NCI-H128 (cell line): ENCODE data around the gene BSCL2.
"Not testable (repeated sequence)": the region's sequence is repeated elsewhere in the genome, so short reads cannot be mapped to it uniquely, and the experiment has no call there.

Experiments used
- DNase-seq: peaks from one replicate; lab custom pipeline; 2025; ENCODE audit not compliant: unreplicated experiment; lab: John Stamatoyannopoulos, UW

BSCL2 gene

GRCh38 chr11:62664405-62665074 lies 42.7 kb downstream of the BSCL2 start:
- peak; percentile 40 for DNase-seq

- DNase-seq, result no peak
These were observed 50.3 kb downstream of the BSCL2 start for GRCh38 chr11:62656796-62657429.

DNA sequence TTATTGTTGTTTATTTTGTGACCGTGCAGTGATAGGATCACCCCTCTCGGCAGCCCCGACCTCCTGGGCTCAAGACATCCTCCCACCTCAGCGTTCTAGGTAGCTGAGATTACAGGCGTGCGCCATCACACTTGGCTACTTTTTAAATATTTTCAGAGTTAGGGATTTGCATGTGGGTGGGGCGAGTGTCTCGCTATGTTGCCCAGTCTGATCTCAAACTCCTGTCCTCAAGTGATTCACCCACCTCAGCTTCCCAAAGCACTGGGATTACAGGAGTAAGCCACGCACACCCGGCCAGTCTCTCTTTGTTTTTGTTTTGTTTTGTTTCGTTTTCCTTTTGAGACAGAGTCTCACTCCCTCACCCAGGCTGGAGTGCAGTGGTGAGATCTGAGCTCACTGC lies 52.9 kb downstream of the BSCL2 start:
- DNase-seq, result no peak

DNA sequence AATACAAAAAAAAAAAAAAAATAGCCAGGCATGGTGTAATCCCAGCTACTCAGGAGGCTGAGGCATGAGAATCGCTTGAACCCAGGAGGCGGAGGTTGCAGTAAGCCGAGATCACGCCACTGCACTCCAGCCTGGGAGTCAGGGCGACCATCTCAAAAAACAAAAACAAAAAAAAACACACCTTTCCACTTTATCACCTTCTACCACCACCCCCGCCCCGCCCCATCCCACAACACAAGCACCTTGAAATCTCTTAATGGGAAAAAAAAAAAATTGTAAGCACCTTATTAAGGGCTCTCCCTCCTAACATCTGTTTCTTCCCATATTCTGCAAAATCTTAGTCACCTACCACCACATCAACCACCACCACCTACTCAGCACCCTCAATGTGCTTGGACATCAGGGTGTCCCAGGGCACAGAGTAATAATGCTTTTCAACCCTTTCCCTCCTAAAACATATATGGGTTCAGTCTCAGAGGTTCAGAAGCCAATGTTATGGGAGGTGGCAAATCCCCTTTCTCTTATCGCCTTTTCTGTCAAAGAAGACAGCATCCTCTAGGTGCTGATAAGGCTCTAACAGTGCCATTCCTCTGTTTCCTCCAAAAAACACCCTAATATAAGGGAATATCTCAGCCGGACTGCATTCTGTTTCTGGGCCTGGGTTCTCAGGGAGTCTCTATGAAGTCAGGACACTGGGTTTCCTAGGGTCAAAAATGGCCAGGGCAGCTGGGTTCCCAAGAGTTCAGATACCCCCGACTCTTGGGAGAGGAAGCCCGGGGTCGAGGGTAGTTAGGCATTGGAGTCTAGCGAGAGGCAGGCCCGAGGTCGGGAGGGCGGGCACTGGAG lies 54.8 kb downstream of the BSCL2 start:
- no peak for DNase-seq

GRCh38 chr11:62650283-62650682 lies 56.9 kb downstream of the BSCL2 start:
- not testable (repeated sequence) for DNase-seq

- no peak for DNase-seq
These were observed 57.7 kb downstream of the BSCL2 start for GRCh38 chr11:62649486-62649885.

GRCh38 chr11:62648967-62649364 lies 58.3 kb downstream of the BSCL2 start:
- DNase-seq, result no peak

DNA sequence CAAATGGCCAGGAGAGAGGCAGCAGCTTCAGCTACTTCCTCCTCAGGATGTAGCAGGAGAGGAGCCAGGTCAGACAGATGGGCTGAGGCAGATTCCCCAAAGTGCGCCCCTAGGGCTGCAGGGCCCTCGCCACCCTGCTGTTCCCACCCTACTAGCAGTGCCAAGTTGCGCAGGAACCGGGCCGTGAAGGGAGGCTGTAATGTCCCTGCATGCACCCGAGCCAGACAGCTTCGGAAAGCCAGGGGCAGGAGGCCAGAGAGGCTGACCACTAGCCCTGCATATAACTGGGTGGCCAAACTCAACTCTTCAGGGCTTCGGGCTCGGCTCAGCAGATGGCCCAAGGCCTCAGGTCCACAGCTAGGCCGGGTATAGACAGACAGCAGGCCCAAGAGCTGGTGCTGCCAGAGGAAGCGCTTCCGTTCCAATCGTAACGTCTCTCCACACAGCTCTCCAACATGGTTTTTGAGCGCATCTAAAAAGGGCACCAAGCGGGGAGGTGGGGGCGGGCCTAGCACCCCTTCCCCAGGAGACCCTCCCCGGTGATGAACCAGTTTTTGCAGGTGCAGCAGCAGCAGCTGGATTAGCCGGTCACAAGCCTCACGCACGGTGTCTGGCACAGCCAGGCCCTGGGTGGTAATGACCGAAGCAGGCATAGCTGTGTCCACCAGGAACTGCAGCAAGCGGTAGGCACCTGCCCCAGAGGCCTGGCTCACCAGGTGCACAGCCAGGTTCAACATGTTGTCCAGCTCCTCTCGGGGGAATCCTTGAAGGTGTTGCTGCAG lies 58.8 kb downstream of the BSCL2 start:
- no peak for DNase-seq

DNA sequence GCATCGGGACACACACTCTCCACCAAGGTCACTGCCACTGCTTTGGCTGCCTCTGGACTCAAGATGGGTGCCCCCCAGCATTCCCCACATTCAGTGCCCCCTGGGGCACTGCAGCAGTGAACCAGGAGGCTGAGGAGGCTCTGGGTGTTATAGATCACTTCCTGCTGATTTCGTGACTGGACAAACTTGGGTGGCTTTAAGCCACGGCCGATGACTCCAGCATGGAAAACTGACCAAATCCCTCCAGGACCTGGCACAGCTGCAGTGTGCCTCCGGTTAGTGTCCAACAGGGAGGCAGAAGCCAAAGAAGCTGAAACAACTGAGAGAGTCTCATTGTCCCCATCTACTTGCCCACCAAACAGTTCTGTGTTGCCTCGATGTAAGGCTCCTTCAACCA lies 59.6 kb downstream of the BSCL2 start:
- no peak for DNase-seq

DNA sequence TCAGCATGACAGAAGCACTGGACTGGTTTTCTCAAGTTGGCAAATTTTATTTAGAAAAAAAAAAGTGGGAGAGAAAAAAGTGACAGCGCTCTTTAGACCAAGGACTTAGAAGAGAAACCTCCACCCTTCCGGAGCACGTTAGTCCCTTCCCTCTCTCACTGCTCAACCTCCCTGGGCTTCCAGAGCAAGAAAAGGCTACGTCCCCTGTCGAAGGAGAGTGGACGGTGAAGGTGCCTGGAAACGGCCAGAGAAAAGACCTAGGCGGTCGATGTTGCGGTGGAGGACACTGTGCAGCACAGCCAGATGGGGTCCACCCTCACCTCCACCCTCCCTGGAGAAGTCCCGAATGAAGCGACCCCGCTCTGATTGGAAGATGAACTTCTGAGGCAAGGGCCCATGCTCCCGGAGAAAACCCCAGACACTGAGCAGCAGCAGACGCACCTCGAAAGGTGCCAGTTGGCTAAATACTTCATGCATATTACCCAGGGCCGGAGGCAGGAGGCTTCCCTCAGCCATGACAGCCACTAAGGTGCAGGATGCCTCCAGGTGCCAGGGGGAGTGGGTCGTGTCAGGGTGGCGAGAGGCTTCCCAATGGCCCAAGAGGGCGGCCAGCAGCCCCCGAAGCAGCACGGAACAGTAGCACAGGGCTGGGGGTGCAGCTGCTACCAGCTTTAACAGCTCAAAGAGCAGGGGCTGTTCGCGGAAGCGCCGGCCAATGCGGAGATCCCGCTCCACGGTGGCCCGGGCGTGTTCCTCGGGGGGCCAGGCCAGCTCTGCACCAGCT lies 60.2 kb downstream of the BSCL2 start:
- DNase-seq, result no peak

DNA sequence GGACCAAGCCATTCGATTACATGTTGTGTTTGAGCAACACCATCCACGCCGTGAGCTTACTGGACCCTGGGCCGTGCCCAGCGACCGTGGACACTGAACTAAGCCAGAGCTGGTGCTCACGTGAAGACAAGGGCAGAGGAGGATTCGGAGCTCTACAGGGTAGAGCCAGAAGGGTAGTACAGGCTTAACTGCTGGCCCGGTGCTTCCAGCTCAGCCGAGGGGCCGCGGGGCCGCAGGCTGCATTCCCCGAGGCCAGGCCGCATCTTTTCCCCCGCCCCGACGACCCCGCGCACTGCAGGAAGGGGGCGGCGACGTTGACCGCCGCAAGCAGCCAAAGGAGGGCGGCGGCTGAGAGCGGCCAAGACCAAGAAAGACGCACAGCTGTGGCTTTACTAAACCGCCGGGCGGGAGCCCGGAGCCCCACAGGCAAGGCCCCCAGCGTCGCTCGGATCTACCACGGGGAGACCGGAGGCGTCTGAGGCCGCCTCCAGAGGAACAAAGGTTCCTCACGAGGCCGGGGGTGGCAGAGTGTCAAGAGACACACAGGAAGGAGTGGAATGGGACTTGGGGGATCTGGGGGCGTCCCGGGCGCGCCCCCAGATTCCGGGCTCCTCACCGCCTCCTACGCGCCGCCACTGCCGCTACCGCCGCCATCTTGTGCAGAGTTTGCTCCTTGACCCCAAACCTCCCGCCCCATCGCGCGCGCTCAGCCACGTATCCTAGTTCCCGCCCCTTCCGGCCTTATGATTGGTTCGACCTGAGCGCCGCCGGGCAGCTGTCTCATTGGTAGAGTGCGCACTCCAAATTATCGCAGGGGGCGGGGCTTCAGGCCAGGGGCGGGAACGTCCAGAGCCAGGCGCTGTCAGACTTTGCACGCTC lies 61.0 kb downstream of the BSCL2 start, which contains the start of gene GANAB:
Gene GANAB (minus strand): TSS at position 668 of the 879 bp plus-strand sequence. CDS start 14 bp downstream, at position 654.
- peak; percentile 98 for DNase-seq

DNA sequence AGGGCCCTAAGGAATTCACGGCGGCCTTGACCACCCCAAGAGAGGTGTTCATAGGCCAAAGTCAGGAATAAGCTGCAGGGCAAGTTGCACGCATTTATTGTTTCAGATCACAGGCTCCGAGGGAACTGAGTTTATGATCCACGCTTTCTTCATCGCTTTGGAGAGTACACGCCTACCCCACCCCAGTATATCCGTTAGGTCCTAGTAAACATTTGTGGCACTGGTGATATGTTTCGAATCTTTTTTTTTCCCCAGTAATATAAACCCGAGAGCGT lies 61.6 kb downstream of the BSCL2 start:
- no peak for DNase-seq

DNA sequence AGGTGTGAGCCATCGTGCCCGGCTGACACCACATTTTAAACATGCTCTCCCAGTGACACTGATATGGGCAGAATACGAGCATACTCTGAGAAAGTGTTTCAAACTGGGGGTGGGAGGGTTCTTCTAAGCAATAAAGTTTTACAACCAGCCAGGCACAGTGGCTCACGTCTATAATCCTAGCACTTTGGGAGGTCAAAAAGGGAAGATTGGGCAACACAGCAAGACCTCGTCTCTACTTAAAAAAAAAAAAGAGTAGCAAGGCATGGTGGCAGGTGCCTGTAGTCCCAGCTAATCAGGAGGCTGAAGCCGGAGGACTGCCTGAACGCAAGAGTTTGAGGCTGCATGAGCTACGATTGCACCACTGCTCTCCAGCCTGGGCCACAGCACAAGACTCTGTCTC lies 63.0 kb downstream of the BSCL2 start:
- DNase-seq, result no peak
